Measurements from ENCODE around the gene LRRC8D.

Gene LRRC8D

GRCh38 chr1:89898150-89898549 lies 77.3 kb downstream of the LRRC8D start:
- DNase-seq: no peak

- no peak for DNase-seq
Observed at GRCh38 chr1:89898695-89899470, 78.1 kb downstream of the LRRC8D start.

- no peak for DNase-seq
Observed at GRCh38 chr1:89900323-89900722, 79.5 kb downstream of the LRRC8D start.

GRCh38 chr1:89900791-89901708 lies 80.2 kb downstream of the LRRC8D start:
- DNase-seq: no peak

GRCh38 chr1:89901957-89902669 lies 81.3 kb downstream of the LRRC8D start:
- DNase-seq: no peak

- no peak for DNase-seq
Observed at GRCh38 chr1:89903550-89903949, 82.7 kb downstream of the LRRC8D start.

GRCh38 chr1:89904219-89904980 lies 83.6 kb downstream of the LRRC8D start:
- no peak for DNase-seq

- no peak for DNase-seq
Observed at GRCh38 chr1:89905395-89906058, 84.7 kb downstream of the LRRC8D start.

GRCh38 chr1:89906088-89906487 lies 85.3 kb downstream of the LRRC8D start:
- DNase-seq: no peak

- no peak for DNase-seq
Observed at GRCh38 chr1:89907727-89908212, 86.9 kb downstream of the LRRC8D start.

- DNase-seq: no peak
Observed at GRCh38 chr1:89908273-89908671, 87.4 kb downstream of the LRRC8D start.

- no peak for DNase-seq
Observed at GRCh38 chr1:89908672-89909436, 88.0 kb downstream of the LRRC8D start.

GRCh38 chr1:89910268-89910667 lies 89.4 kb downstream of the LRRC8D start:
- no peak for DNase-seq

GRCh38 chr1:89910780-89911179 lies 89.9 kb downstream of the LRRC8D start:
- no peak for DNase-seq

GRCh38 chr1:89911191-89911991 lies 90.6 kb downstream of the LRRC8D start:
- DNase-seq: no peak

- DNase-seq: no peak
Observed at GRCh38 chr1:89912073-89912472, 91.2 kb downstream of the LRRC8D start.

GRCh38 chr1:89913353-89914095 lies 92.7 kb downstream of the LRRC8D start:
- no peak for DNase-seq

- DNase-seq: no peak
Observed at GRCh38 chr1:89917353-89917752, 96.5 kb downstream of the LRRC8D start.

- no peak for DNase-seq
Observed at GRCh38 chr1:89918127-89918793, 97.4 kb downstream of the LRRC8D start.

Data from NCI-H2029 treated with DMSO at 0.1 percent for 48 hours (cell line).